ENCODE data around the gene ZNF554. TPM values are rescaled to one million over a fixed set of nuclear protein-coding genes. Genes with fewer than 3 reads are reported as not detected.
"Not testable (repeated sequence)": the region's sequence is repeated elsewhere in the genome, so short reads cannot be mapped to it uniquely, and the experiment has no call there.

ZNF554 gene
- total RNA-seq, 1 donor, result 3.5 TPM

DNA sequence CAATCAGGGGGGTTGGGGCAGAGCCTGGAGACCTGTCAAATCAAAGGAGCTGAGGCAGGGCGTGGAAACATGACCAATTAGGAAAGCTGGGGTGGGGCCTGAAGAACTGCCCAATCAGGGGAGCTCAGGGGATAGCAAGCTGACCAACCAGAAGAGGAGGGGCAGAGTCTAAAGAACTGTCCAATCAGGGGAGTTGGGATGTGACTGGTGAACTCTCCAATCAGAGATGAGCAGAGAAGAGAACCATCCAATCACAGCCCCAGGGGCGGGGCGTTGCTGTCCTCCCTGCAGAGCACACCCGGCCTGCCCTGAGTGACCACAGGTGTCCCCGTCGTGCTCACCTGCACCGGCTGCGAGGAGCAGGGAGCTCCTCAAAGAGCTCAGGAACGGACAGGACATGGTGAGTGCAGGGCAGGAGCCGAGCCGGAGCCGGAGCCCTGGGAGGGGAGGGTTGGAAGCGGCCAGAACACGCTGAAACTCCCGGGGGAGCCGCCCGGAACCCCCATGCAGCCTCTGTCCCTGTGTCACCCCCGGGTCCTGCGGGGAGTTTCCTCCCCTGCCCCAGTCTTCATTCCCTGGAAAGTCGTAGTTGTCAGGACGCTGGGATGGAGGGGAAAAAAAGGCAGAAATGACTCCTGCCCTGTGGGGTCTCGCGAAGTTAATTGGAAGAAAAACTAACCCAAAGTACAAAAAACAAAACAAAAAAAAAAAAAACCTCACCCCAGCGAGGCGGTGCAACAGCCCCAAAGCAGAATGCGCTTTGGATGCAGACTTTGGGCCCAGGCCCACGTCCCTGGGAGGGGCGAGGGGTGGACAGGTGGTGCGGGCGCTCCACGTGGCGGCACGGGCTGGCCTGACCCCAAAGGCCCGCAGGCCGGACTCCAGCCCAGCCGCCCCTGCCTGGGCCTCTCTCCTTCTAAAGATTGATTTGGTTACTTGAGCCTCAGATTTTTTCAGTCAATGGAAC is 47.6 kb downstream of the ZNF554 start, which contains the start of gene ZNF556:
Gene ZNF556 (plus strand): TSS at position 311 of the 967 bp plus-strand sequence. CDS start 87 bp downstream, at position 398.
- TF ChIP-seq, protein P1, sequence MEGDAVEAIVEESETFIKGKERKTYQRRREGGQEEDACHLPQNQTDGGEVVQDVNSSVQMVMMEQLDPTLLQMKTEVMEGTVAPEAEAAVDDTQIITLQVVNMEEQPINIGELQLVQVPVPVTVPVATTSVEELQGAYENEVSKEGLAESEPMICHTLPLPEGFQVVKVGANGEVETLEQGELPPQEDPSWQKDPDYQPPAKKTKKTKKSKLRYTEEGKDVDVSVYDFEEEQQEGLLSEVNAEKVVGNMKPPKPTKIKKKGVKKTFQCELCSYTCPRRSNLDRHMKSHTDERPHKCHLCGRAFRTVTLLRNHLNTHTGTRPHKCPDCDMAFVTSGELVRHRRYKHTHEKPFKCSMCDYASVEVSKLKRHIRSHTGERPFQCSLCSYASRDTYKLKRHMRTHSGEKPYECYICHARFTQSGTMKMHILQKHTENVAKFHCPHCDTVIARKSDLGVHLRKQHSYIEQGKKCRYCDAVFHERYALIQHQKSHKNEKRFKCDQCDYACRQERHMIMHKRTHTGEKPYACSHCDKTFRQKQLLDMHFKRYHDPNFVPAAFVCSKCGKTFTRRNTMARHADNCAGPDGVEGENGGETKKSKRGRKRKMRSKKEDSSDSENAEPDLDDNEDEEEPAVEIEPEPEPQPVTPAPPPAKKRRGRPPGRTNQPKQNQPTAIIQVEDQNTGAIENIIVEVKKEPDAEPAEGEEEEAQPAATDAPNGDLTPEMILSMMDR (IDR thresholded peaks at IDR 0.05; ENCODE audit: insufficient read depth, low read depth, low read length), result no peak
- peak; percentile 83 for DNase-seq (ENCODE audit: low read depth)
- peak within 1 kb of the TSS; percentile 53 for H3K4me3 ChIP-seq (ENCODE audit: low read depth, low read length)

DNA sequence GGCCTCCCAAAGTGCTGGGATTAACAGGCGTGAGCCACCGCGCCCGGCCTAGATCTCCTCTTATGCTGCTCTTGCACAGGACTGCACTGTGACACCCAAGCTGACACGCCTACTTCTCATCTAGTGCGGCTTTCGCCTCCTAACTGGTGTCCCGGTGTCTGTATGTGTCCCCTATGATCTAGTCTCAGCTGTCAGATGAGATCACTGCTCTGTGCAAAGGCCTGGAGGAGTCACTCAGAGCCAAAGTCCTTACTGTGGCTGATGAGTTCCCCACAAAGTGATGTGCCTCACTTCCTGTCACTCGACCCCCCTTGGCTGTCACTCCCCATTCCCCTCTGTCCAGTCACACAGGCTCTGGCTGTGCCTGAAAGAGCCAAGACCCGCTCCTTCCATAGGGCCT is 50.0 kb downstream of the ZNF554 start:
- H3K4me3 ChIP-seq (ENCODE audit: low read depth, low read length), result no peak overlapping the region
- DNase-seq (ENCODE audit: low read depth), result no peak
- TF ChIP-seq, protein P1 (IDR thresholded peaks at IDR 0.05; ENCODE audit: insufficient read depth, low read depth, low read length), result no peak

DNA sequence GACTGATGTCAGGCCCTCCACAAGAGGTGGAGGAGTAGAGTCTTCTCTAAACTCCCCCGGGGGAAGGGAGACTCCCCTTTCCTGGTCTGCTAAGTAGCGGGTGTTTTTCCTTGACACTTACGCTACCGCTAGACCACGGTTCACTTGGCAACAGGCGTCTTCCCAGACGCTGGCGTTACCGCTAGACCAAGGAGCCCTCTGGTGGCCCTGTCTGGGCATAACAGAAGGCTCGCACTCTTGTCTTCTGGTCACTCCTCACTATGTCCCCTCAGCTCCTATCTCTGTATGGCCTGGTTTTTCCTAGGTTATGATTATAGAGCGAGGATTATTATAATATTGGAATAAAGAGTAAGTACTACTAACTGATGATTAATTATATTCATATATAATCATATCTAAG is 52.5 kb downstream of the ZNF554 start:
- TF ChIP-seq, protein P1 (IDR thresholded peaks at IDR 0.05; ENCODE audit: insufficient read depth, low read depth, low read length), result peak; percentile 26
- not testable (repeated sequence) for H3K4me3 ChIP-seq (ENCODE audit: low read depth, low read length); DNase-seq (ENCODE audit: low read depth)

DNA sequence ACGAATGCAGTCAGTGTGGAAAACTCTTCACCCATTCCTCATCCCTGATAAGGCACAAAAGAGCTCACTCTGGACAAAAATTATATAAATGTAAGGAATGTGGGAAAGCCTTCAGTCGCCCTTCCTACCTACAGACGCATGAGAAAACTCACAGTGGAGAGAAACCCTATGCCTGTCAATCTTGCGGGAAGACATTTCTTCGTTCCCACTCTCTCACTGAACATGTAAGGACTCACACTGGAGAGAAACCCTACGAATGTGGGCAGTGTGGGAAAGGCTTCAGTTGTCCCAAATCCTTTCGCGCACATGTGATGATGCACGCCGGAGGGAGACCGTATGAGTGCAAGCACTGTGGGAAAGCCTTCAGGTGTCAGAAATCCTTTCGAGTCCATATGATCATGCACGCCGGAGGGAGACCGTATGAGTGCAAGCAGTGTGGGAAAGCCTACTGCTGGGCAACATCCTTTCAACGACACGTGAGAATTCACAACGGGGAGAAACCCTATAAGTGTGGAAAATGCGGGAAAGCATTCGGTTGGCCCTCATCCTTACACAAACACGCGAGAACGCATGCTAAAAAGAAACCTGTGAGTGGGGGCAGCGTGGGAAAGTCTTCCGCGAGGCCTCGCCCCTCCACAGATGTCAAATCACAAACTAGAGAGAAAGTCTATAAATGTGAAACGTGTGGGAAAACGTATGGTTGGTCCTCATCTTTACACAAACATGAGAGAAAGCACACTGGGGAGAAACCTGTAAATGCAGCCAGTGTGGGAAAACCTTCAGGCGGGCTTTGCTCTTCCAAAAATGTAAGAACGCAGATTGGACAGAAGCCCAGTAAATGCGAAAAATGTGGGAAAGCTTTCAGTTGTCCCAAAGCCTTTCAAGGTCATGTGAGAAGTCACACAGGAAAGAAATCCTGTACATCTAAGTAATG is 58.0 kb downstream of the ZNF554 start:
- no peak for DNase-seq (ENCODE audit: low read depth)
- TF ChIP-seq, protein P1 (IDR thresholded peaks at IDR 0.05; ENCODE audit: insufficient read depth, low read depth, low read length), result no peak
- H3K4me3 ChIP-seq (ENCODE audit: low read depth, low read length), result no peak overlapping the region

DNA sequence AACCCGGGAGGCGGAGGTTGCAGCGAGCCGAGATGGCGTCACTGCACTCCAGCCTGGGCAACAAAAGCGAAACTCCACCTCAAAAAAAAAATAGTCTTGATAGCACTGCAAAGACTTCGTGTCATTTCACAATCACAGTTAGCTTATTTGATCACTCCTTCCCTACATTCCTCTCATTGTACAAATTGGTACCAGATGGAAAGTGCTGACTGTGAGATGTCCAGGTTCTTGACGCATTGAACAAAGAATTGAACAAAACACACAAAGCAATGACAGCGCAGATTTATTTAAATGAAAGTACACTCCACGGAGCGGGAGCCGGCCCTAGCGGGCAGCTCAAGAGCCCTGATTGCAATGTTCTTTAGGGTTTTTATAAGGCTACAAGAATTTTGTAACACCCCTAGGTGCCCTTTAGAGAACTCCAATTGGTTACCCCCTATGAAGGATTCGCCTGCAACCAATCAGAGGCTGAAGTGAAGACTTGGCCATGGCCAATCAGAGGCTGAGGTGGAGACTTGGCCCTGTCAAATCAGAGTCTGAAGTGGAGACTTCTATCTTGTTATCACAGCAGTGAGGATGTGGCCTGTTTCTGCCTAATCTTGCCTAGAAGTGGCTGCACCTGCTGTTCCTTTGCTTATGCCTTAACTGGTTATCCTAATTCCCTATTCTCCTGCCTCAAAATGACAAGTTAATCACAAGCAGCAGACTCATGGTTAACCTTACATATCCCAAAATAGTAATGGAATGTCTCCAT is 64.2 kb downstream of the ZNF554 start:
- DNase-seq (ENCODE audit: low read depth), result no peak
- TF ChIP-seq, protein P1 (IDR thresholded peaks at IDR 0.05; ENCODE audit: insufficient read depth, low read depth, low read length), result no peak
- no peak overlapping the region for H3K4me3 ChIP-seq (ENCODE audit: low read depth, low read length)

DNA sequence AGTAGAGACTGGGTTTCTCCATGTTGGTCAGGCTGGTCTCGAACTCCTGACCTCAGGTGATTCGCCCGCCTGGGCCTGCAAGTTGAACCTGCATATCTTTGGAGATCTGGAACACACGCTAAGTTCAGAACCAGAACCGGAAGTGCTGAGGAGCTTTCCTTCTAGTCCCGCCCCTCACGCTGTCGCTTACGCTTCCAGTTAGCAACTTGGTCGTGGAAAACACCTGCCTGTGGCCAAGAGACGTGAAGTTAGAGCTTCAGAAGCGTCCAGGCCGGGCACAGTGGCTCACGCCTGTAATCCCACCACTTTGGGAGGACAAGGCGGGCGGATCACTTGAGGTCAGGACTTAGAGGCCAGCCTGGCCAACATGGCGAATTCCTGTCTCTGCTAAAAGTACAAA is 66.1 kb downstream of the ZNF554 start:
- TF ChIP-seq, protein P1 (IDR thresholded peaks at IDR 0.05; ENCODE audit: insufficient read depth, low read depth, low read length), result no peak
- H3K4me3 ChIP-seq (ENCODE audit: low read depth, low read length), result no peak overlapping the region
- no peak for DNase-seq (ENCODE audit: low read depth)

Data from fibroblast of villous mesenchyme (primary cell).